H9 (cell line): ENCODE data around the gene MRLN. TPM values are rescaled to one million over a fixed set of nuclear protein-coding genes. Genes with fewer than 3 reads are reported as not detected.

Experiments
- DNase-seq: peaks from one replicate; pipeline ENCODE4 v3.0.0-alpha.2; 2017
- H2AFZ ChIP-seq: one replicate; pipeline ENCODE4 v1.6.1; 2013; ENCODE audit warnings: mild to moderate bottlenecking, low read length, control low read depth, moderate library complexity
- H2AK5ac ChIP-seq: 2 replicates; pipeline ENCODE4 v1.6.1; 2013; ENCODE audit warnings: low read length, control low read depth, mixed read lengths; ENCODE audit not compliant: insufficient read length
- H2BK120ac ChIP-seq: one replicate; pipeline ENCODE4 v1.6.1; 2013; ENCODE audit warnings: low read depth, mild to moderate bottlenecking, low read length, control low read depth, inconsistent platforms; ENCODE audit not compliant: poor library complexity, severe bottlenecking
- H2BK12ac ChIP-seq: 2 replicates; pipeline ENCODE4 v1.6.1; 2013; ENCODE audit warnings: low read length, control low read depth, mixed read lengths, low read depth; ENCODE audit not compliant: insufficient read length
- H2BK15ac ChIP-seq: 2 replicates; pipeline ENCODE4 v1.6.1; 2013; ENCODE audit warnings: low read depth, low read length, control low read depth
- H2BK20ac ChIP-seq: one replicate; pipeline ENCODE4 v1.6.1; 2013; ENCODE audit warnings: low read depth, mild to moderate bottlenecking, low read length, control low read depth, inconsistent platforms; ENCODE audit not compliant: poor library complexity, severe bottlenecking
- H2BK5ac ChIP-seq: 2 replicates; pipeline ENCODE4 v1.6.1; 2013; ENCODE audit warnings: low read length, control low read depth, mixed read lengths; ENCODE audit not compliant: insufficient read length
- H3K14ac ChIP-seq: 2 replicates; pipeline ENCODE4 v1.6.1; 2013; ENCODE audit warnings: low read length, control low read depth; ENCODE audit not compliant: insufficient read depth
- H3K18ac ChIP-seq: 2 replicates; pipeline ENCODE4 v1.6.1; 2013; ENCODE audit warnings: low read depth, mild to moderate bottlenecking, mixed read lengths, low read length, control low read depth; ENCODE audit not compliant: insufficient read length
- H3K23ac ChIP-seq: 2 replicates; pipeline ENCODE4 v1.6.1; 2013; ENCODE audit warnings: low read length, control low read depth, mixed read lengths, low read depth; ENCODE audit not compliant: insufficient read length
- H3K23me2 ChIP-seq: 2 replicates; pipeline ENCODE4 v1.6.1; 2013; ENCODE audit warnings: low read depth, mild to moderate bottlenecking, mixed read lengths, low read length, control low read depth; ENCODE audit not compliant: insufficient read length, poor library complexity, severe bottlenecking
- H3K27ac ChIP-seq: 2 replicates; pipeline ENCODE4 v1.5.1; 2013; ENCODE audit warnings: low read length, control low read depth, mixed read lengths, low read depth; ENCODE audit not compliant: insufficient read length
- H3K27me3 ChIP-seq: 2 replicates; pipeline ENCODE4 v1.6.1; 2013; ENCODE audit warnings: low read length, control low read depth, inconsistent platforms; ENCODE audit not compliant: insufficient read depth
- H3K4ac ChIP-seq: 2 replicates; pipeline ENCODE4 v1.6.1; 2013; ENCODE audit warnings: low read depth, mild to moderate bottlenecking, control low read depth, inconsistent platforms, low read length, moderate library complexity
- H3K4me1 ChIP-seq: 2 replicates; pipeline ENCODE4 v1.6.1; 2013; ENCODE audit warnings: low read length, control low read depth, inconsistent platforms; ENCODE audit not compliant: insufficient read depth
- H3K4me2 ChIP-seq: 2 replicates; pipeline ENCODE4 v1.6.1; 2013; ENCODE audit warnings: low read length, control low read depth, mixed read lengths; ENCODE audit not compliant: insufficient read length, insufficient read depth
- H3K56ac ChIP-seq: 2 replicates; pipeline ENCODE4 v1.6.1; 2013; ENCODE audit warnings: low read depth, mild to moderate bottlenecking, mixed read lengths, low read length, control low read depth; ENCODE audit not compliant: insufficient read length
- H3K79me1 ChIP-seq: 2 replicates; pipeline ENCODE4 v1.6.1; 2013; ENCODE audit warnings: low read depth, mild to moderate bottlenecking, moderate library complexity, low read length, control low read depth, inconsistent platforms; ENCODE audit not compliant: insufficient read depth, poor library complexity, severe bottlenecking
- H3K79me2 ChIP-seq: 2 replicates; pipeline ENCODE4 v1.6.1; 2013; ENCODE audit warnings: low read length, control low read depth, inconsistent platforms; ENCODE audit not compliant: insufficient read depth
- H3K9ac ChIP-seq: 2 replicates; pipeline ENCODE4 v1.6.1; 2013; ENCODE audit warnings: low read length, control low read depth, mixed read lengths; ENCODE audit not compliant: insufficient read length; ENCODE audit errors: extremely low read depth
- H3K9me3 ChIP-seq: one replicate; pipeline ENCODE4 v1.6.1; 2013; ENCODE audit warnings: low read depth, low read length, inconsistent platforms; ENCODE audit not compliant: control insufficient read depth
- H3T11ph ChIP-seq: one replicate; pipeline ENCODE4 v1.6.1; 2013; ENCODE audit warnings: mild to moderate bottlenecking, low read length, control low read depth, inconsistent platforms
- H4K20me1 ChIP-seq: one replicate; pipeline ENCODE4 v1.6.1; 2013; ENCODE audit not compliant: control insufficient read depth, insufficient read length, insufficient read depth
- H4K5ac ChIP-seq: 2 replicates; pipeline ENCODE4 v1.6.1; 2013; ENCODE audit warnings: low read depth, mild to moderate bottlenecking, mixed read lengths, low read length, control low read depth; ENCODE audit not compliant: insufficient read length
- H4K8ac ChIP-seq: replicated peaks from 2 replicates; pipeline ENCODE4 v1.6.1; 2013; ENCODE audit warnings: low read length, control low read depth, mixed read lengths, low read depth; ENCODE audit not compliant: insufficient read length
- H4K91ac ChIP-seq: 2 replicates; pipeline ENCODE4 v1.6.1; 2013; ENCODE audit warnings: low read depth, mild to moderate bottlenecking, moderate library complexity, mixed read lengths, low read length, control low read depth; ENCODE audit not compliant: insufficient read length
- H3K27ac Mint-ChIP-seq, 3 experiments: 2 replicates in 2 of 3; 3 replicates in 1 of 3; pipeline ENCODE4 v1.8.0; 2020 to 2021; ENCODE audit warnings: mixed read lengths in 3 of 3, mild to moderate bottlenecking in 1 of 3, moderate library complexity in 1 of 3
- H3K27me3 Mint-ChIP-seq: 2 replicates; pipeline ENCODE4 v1.8.0; 2021; ENCODE audit warnings: low read depth, mild to moderate bottlenecking, moderate library complexity, mixed read lengths
- H3K36me3 Mint-ChIP-seq, 3 experiments: 2 replicates in 2 of 3; 3 replicates in 1 of 3; pipeline ENCODE4 v1.8.0; 2020 to 2021; ENCODE audit warnings: low read depth in 3 of 3, mixed read lengths in 3 of 3; ENCODE audit not compliant: insufficient read depth in 1 of 3
- H3K4me1 Mint-ChIP-seq, 2 experiments: 2 replicates each; pipeline ENCODE4 v1.8.0; 2020; ENCODE audit warnings: mixed read lengths in 2 of 2
- H3K4me3 Mint-ChIP-seq, 2 experiments: 2 replicates in 1 of 2; 3 replicates in 1 of 2; pipeline ENCODE4 v1.8.0; 2020 to 2021; ENCODE audit warnings: mild to moderate bottlenecking in 2 of 2, mixed read lengths in 2 of 2, moderate library complexity in 1 of 2
- H3K9me3 Mint-ChIP-seq, 2 experiments: 2 replicates in 1 of 2; 3 replicates in 1 of 2; pipeline ENCODE4 v1.8.0; 2020; ENCODE audit warnings: mild to moderate bottlenecking in 2 of 2, mixed read lengths in 2 of 2, moderate library complexity in 1 of 2
- total RNA-seq: library from RNA; stranded (reverse); gene quantifications from 2 replicates; pipeline ENCODE4 v1.2.1, GENCODE V29; 2021
- TF ChIP-seq, protein P1 (sequence below): fragments of 200-600 bp; sonication (generic); conservative IDR thresholded peaks from 3 replicates; pipeline ENCODE4 v1.8.0; 2021; ENCODE audit warnings: antibody characterized with exemption, mild to moderate bottlenecking

Gene MRLN
- total RNA-seq, 1 experiment from 2014 or later = not detected

DNA sequence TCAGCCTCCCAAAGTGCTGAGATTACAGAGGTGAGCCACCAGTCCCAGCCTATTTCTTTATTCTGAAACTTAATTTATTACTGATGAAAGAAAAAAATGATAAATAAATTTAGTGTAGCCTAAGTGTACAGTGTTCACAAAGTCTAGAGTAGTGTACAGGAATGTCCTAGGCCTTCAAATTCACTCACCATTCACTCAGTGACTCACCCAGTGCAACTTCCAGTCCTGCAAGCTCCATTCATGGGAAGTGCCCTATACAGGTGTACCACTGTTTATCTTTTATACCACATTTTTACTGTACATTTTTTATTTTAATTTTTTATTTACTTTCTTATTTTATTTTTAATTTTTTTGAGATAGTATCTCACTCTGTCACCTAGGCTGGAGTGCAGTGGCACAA is 12.2 kb downstream of the MRLN start:
- Mint-ChIP-seq H3K27ac (no peak overlapping the region), H3K36me3 (peaks cover 6 to 20% (median 7%) of the 10 kb centered on the region in 3 experiments)
- no peaks in the 10 kb centered on the region for H3K4me1 ChIP-seq

More for the DNA sequence above, 12.2 kb downstream of the MRLN start:
- H3K18ac ChIP-seq = no peak overlapping the region
- no peak overlapping the region for H3K4me2 ChIP-seq
- no peaks in the 10 kb centered on the region for H3K27me3 ChIP-seq
- no peak overlapping the region for H3K56ac ChIP-seq
- no peak overlapping the region for H4K8ac ChIP-seq
- no peak overlapping the region for H3K14ac ChIP-seq
- H2BK20ac ChIP-seq = no peak overlapping the region
- no peak overlapping the region for H2BK120ac ChIP-seq
- H4K20me1 ChIP-seq = no peaks in the 10 kb centered on the region
- no peaks in the 10 kb centered on the region for H3K79me1 ChIP-seq
- H3K23ac ChIP-seq = no peak overlapping the region
- H2AK5ac ChIP-seq = no peak overlapping the region
- no peak overlapping the region for H3K9ac ChIP-seq
- no peak for DNase-seq
- H2BK15ac ChIP-seq = no peak overlapping the region
- no peak overlapping the region for H2BK12ac ChIP-seq
- H4K5ac ChIP-seq = no peak overlapping the region
- H2AFZ ChIP-seq = no peak overlapping the region
- peaks cover 3% of the 10 kb centered on the region for H3K27me3 Mint-ChIP-seq
- no peak overlapping the region for H3T11ph ChIP-seq
- no peak overlapping the region for H3K27ac ChIP-seq
- no peaks in the 10 kb centered on the region for H3K9me3 ChIP-seq
- peaks cover 24 to 26% of the 10 kb centered on the region in 2 experiments for H3K9me3 Mint-ChIP-seq
- TF ChIP-seq, protein P1, sequence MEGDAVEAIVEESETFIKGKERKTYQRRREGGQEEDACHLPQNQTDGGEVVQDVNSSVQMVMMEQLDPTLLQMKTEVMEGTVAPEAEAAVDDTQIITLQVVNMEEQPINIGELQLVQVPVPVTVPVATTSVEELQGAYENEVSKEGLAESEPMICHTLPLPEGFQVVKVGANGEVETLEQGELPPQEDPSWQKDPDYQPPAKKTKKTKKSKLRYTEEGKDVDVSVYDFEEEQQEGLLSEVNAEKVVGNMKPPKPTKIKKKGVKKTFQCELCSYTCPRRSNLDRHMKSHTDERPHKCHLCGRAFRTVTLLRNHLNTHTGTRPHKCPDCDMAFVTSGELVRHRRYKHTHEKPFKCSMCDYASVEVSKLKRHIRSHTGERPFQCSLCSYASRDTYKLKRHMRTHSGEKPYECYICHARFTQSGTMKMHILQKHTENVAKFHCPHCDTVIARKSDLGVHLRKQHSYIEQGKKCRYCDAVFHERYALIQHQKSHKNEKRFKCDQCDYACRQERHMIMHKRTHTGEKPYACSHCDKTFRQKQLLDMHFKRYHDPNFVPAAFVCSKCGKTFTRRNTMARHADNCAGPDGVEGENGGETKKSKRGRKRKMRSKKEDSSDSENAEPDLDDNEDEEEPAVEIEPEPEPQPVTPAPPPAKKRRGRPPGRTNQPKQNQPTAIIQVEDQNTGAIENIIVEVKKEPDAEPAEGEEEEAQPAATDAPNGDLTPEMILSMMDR = no peak
- no peak overlapping the region for H2BK5ac ChIP-seq
- no peaks in the 10 kb centered on the region for H3K4me1 Mint-ChIP-seq
- H3K4ac ChIP-seq = no peak overlapping the region
- no peak overlapping the region for H3K4me3 Mint-ChIP-seq
- no peak overlapping the region for H4K91ac ChIP-seq
- no peaks in the 10 kb centered on the region for H3K79me2 ChIP-seq
- H3K23me2 ChIP-seq = no peaks in the 10 kb centered on the region
